HUDEP-2 (cell line): ENCODE measurements around the gene RNF157.
A peak's percentile ranks its signal among the peaks of the same experiment; 100 is the strongest.

Experiments used
- DNase-seq, 76 experiments: peaks; one replicate each; lab custom pipeline; 2025; ENCODE audit not compliant: unreplicated experiment in 76 of 76; lab: John Stamatoyannopoulos, UW

Gene RNF157

DNA sequence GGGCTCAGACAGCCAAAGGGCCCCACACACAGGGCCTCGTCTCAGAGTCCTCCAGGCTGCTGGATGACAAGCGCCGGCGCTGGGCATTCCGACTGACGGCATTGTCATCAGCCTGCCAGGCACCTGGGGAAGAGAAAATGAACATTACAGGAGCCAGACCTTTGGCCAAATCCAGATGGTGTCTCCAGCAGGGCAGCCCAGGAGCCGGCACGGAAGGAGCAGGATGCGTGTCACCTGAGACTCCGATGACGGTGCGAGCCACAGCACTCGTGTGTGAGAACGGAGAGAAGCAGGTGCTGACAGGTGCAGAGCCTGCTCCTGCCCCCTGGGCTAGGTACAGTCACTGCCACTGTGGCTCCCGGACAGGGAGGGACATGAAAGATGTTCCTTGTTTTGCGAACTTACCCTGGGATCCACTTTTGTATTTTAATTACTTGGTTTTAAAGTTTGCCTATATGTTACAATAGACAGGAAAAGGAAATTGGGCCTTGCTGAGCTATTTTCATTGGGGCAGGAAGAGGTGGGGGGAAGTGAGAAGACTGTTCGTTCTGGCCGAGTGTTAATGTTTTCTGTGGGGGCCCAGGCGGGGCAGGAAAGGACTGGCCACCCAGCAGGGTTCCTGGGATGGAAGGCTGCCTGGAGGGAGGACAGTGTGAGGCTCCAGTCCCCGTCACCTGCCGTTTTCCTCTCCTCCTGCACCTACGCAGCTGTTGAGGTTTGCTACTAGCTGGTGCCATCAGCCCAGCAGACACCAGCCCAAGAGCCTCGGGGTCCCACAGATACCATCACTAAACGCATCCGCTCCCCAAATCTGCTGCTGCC, 94.9 kb downstream of the RNF157 start:
- no peak for DNase-seq

DNA sequence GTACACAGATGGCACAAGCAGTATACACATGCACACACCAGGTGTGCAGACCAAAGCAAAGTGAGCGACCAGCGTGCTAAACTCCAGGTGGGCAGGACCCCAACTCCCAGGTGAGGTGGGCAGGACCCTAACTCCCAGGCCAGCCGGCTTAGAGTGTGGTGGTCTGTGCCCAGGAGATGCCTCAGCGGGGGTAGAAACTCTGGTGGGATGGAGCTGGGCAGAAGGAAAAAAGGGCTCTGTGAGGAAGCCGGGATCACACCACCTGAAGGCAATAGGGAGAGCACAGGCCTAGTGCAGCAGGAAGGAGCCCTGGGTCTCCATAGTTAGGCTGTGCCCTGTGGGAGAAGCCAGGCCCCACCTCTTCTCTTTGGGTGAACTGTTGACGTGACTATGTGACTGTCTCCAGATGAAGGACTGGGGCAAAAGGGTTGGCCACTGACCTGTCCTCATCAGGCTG, 97.7 kb downstream of the RNF157 start:
- no peak for DNase-seq

DNA sequence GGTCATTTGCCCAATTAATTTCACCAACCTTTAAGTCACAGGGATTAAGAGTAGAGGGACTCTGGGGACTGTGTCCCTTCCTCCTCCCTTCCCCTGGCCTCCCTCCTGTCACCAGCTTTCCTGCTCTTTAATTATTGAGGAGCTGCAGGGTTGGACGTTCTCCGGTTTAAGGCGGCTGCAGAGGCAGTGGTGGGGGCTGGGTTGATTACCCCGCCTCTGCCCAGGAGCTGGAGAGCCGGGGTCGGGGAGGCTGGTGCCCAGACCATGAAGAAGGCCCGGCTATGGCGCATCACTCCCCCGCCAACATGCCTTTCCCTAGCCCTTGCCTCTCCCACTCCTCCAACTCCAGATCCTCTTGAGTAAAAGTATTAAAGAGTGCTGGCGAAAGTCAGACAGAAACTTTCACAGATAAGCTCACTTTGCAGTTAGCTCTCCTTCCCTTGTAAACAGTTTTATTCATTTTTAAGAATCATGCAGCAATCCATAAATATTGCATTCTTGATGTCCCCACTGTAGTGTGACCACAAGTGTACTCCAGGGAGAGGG, 98.2 kb downstream of the RNF157 start:
- DNase-seq: no peak

DNA sequence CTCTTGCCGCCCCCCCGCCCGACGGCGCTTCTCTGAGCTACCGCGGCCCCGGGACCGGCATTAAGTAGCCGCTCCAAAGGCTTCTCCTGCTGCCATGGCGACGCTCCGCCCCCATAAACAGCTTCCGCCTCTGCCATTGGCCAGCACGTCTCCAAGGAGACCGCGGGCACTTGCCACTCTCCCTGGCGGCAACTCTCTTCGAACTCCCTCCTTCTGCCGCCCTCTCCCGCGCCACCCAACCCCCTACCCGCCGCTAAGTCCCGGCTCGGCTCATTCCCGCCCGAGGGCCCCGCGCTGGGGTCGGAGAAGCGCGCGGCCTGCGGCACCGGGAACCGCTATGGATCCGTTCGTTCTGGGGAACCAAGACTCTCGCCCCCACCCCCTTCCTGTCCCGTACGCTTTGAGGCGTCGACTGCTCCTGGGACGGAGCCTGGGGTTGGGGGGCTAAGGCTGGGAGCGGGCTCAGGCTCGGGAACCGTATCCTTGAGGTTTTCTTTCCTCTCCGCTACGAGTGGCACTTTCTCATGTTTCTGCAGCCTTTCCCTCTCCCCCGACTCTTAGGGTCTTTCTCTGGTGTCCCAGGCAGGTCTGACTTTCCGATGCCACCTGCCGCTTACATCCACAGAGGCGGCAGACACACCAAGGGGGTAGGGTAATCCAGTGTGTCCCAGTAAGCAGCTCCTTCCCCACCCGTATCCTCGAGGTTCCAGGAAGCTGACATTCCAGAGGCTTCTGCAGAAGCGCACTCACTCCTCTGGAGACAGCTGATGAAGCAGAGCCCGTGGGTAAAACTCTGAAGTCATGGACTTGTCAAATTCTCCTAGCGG, 98.9 kb downstream of the RNF157 start, which contains the start of gene FOXJ1:
Gene FOXJ1, minus strand, starts transcription at position 34 of the 827 bp plus-strand sequence. CDS start 850 bp downstream, outside the sequence.
- DNase-seq: peak in 75 of 76 experiments; percentile 25 to 90 (median 79)

DNA sequence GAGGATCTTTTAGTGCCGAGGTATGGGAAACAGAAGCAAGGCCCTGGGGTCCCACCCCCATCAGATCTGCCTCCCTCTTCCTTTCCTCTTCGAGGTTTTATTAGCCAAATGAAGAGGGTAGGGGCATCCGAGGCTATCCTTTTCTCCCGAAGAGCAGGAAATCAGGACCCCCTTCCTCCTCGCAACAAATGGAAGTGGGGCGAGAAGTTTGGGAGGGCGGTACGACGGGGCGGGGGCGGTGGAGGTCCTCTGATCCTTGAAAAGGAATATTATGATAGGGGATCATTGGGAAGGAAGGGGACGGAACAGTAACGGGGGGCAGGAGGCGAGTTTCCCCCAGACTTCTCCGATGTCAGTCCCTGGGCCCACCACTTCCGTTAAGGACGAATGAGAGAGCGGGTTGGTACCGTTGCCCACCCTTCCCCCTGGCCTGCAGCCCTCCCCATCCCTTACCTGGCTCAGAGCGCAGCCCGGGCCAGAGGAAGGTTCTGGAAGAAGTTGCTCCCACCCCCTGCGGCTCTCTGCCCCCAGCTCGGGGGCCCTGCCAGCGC, 99.6 kb downstream of the RNF157 start:
- DNase-seq: no peak

DNA sequence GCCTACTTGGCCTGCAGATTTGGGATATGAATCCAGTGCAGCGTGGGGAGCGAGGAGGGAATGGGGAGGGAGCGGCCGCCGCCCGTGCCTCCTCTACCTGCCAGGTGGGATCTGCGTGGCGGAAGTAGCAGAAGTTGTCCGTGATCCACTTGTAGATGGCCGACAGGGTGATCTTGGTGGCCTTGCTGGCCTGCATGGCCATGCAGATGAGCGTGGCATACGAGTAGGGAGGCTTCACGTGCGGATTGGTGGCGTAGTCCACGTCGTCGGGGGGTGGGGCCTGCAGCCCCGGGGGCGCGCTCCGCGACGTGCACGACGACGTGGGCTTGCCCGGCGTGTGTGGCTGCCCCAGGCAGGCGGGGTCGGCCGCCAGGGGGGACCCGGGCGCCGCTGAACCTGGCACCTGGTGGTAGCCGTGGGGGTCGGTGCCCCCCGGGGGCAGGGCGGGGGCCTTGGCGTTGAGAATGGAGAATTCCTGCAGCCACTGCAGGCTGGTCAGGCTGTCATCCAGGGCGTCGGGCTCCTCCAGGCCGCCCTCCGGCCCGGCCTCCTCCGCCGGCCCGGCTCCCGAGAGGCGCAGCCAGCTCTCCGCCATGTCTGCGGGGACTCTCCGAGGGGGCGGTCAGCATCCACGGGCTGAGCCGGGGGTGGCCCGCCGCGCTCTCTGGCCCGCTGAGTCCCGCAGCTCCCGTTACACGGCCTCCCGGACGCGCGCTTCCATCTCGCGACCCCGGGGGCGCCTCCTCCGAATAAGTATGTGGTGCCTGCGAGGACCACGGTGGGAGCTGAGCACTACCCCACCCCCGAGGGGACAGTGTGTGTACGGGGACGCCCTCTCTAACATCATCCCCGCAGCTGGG, 100.3 kb downstream of the RNF157 start:
- no peak for DNase-seq

DNA sequence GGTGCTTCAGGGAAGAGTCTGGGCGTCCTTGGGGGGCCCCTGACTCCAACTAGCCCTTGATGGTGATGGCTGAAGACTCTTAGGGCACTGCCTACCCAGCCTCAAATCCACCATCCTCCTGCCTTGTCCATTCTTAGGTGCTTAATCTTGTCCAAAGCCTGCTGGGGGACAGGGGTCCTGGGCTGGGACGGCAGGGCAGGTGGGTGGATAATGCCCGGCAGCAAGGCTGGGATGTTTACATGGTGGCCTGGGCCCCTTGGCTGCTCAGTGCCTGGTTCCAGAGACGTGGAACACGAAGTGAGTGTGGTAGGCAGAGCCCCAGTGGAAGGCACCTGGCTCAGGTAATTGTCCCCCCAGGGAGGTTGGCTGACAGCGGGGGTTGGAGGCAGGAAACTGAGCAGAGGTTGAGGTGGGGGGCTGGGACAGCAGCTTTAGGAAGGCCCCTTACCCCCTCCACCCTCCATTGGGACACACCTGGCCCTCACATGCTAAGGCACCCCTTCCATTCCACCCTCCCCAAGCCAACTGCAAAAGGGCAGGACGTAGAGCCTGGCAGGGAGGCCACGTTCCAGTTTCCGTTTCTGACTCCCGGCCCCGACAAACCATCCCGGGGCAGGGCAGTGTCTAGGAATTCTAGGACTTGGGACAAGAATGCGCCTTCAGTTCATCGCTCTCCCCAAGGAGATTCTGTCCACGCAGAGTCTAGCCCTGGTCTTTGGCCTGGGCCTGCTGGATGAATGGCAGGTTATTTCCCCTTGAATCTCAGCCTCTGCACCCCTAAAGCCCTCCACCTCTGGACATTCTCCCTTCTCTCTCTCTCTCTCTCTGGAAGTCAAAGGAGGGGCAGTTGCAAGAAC, 101.2 kb downstream of the RNF157 start:
- no peak for DNase-seq

DNA sequence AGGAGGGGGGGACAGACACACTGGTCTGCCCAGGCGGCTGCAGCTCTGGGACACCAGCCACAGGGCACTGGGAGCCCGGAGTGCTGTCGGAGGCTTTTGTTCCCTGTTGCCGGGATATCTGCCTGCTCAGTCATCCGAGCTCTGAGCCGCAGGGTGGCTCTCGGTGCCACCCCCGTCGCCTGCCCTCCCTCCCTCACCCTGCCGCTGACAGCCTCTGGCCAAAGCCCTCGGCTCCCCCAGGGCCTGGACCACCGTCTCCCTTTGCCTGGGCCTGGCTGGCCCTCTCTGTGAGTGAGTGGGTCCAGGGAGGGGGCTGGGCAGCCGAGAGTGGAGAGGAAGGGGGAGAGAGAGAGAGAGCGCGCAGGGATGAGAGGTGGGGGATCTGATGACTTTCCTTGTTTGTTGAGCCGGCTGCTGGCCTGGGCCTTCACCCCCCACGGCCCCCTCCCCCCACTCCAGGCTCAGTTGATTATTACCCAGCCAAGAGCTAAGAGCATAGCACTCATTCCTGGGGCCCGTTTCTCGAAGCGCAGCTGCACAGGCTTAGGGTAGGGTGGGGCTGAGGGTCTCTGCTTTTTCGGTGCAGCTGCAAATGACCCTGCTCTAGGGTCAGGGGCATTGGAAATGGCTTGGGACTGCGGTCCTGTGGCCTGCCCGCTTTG, 101.9 kb downstream of the RNF157 start:
- no peak for DNase-seq

DNA sequence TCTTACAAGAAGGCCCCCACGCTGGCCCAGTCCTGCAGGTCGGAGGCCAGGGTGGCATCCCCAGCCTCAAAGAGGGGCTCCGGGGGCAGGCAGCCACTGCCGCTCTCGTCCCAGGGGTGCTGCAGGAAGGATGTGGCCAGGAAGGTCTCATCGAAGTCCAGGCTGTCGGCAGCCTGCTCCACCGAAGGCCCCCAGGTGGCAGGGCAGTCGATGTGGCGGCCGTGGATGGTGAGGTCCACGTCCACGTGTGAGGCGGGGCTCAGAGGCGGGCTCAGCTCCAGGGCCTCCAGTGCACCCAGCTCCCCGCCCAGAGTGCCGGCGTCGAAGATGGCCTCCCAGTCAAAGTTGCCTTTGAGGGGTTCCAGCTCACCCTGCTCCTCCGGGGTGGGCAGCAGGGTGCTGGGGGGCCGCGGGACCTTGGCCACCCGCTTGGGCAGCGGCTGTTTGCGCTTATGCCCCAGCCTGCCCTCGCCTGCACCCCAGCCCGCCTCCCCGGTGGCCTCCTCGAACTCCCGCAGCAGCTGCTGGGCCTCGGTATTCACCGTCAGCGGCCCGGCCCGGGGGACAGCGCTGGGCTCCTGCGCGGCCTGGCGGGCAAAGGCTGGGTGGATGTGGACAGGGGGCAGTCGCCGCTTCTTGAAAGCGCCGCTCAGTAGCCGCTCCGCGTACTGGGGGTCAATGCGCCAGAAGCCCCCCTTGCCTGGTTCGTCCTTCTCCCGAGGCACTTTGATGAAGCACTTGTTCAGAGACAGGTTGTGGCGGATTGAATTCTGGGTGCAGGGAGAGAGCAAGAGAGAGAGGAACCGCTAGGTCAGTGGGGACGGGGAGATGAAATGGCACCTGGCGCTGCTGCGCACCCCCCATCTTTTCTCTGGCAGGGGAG, 102.7 kb downstream of the RNF157 start:
- no peak for DNase-seq

DNA sequence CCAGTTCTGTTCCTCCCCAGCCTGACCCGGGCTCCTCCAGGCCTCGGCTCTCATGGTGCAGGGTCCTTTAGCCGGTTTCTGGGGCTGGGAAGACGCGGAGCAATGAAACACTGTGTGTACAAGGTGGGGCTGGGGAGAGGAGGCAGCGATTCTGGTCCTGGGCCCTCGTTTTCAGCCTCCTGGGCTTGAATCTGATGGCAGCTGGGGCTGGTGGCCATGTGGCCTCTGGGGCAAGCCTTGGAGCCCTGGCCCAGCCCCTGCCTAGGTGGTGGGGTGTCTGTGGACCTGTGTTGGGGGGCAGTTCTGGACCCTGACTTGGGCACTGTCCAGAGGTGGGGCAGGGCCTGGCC, 103.3 kb downstream of the RNF157 start:
- DNase-seq: no peak

DNA sequence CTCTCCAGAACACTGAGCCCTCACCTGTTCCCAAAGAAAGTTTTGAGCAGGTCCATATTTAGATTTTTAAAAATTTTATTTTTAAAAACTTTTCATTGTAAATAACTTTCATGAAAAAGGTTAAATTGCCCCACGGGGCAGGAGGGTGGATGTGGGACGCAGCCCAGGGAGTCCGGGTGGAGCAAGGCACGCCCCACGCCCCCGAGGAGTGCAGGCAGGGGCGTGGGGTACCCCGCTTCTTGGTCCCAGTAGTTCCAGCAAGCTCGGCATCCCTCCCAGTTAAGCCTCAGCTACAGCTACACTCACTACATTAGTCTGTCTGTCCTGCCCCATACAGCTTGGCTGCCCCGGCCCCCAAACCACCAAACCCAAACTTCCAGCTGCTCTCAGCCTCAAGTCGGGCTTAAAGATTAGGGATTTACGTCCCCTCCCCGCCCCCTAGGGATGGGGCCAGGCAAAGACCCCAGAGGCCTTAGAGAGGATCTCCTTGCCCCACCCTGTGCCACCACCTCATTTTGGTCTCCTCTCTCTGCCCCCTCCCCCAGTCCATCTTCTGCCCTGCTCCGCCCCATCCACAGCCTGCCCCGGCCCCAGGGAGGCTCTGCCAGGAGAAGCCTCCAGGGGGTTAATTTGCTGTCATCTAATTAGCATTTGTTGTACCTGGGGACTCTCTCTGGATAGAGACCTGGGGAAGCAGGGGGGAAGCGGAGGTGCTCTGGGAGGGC, 103.9 kb downstream of the RNF157 start:
- no peak for DNase-seq

DNA sequence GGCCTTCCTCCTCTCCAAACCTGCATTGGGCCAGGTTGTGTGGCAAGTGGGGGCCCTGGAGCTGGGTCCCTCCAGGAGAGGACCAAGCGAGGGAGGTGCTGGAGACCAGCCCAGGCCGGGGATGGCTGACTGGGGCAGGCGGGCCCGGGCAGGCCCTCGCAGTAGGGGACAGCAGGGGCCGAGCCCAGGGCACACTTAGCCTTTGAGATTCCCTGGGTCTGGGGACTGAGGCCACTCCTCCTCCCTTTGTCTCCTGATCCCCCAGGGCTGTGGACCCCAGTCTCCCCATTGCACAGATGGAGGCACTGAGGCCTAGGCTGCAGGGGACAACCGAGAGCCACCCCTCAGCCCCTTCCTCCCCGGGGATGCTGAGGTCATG, 104.5 kb downstream of the RNF157 start:
- no peak for DNase-seq

DNA sequence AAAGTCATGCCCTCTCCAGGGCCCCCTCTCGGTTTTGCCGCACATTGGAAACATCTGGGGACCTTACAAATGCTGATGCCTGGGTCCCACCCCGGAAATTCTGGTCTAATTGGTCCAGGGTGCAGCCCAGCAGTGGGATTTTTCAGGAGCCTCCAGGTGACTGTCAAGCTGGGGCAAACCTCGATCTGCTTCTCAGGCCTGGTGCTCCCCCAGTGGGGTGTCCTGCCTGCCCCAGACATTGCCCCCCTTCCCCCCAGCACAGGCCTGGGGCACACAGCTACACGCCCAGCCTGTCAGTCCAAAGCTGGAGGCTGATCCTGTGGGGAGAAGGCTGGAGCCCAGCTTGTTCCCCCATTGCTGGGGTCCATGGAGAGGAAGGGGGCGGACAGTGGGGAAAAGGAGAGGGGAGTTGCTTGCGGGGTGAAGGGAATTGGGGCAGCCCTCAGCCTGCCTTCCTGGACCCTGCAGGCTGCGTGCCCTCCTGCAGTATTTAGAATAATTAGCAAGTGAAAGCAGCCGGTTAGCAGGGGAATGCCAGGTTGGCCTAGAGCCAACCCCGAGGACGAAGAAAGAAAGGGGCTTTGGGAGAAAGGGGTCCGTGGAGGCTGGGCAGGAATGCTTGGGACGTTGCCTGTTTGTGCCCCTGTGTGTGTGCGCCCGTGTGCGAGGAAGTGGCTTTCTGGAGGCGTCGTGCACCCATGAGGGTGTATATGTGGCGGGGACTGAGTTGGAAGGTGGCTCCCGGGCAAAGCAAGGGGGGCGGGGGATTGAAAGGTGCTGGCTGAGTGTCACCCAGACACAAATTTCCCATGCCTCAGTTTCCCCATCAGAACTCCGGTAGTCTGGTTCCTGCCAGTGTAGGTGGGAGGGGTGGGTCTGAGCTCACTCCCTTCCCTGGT, 105.1 kb downstream of the RNF157 start:
- DNase-seq: no peak

DNA sequence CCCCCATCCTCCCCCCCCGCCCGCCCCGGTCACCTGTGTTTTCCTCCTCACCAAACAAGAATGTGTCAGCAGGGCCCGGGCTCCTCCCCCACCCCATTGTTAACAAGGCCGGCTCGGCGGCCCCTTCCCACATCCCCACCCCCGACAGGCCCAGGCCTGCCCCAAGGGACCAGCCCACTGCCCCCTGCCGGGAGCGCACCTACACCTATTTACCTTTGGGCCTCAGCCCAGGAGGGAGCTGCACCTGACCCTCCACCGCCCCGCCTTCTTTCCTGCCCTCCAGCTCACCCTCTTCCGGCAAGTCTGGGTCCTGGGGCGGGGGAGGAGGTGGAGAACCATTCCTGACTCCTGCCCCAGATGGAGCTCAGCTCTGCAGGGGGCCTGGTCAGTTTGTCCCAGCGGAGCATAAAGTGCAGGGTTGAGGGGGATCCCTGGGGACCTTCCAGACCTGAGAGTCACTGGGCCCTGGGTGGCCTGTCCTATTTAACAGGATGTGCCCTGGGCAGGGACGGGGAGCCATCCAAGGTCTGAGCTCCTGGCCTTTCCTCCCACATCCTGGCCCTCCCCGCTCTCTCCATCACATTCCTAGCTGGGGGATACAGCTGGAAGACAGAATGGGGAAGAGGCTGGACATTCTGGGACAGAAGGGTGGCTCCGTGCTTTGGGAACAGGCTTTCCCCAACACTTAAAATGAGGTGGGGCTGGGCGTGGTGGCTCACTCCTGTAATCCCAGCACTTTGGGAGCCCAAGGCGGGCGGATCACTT, 107.5 kb downstream of the RNF157 start:
- DNase-seq: no peak
